Putamen (tissue), 1 donor: ENCODE measurements around the gene MMP7.
"Not testable (repeated sequence)": the region's sequence is repeated elsewhere in the genome, so short reads cannot be mapped to it uniquely, and the experiment has no call there.

Experiments
- DNase-seq: peaks from one replicate; pipeline ENCODE4 v3.0.0-alpha.2; 2016; ENCODE audit warnings: low spot score

MMP7 gene

DNA sequence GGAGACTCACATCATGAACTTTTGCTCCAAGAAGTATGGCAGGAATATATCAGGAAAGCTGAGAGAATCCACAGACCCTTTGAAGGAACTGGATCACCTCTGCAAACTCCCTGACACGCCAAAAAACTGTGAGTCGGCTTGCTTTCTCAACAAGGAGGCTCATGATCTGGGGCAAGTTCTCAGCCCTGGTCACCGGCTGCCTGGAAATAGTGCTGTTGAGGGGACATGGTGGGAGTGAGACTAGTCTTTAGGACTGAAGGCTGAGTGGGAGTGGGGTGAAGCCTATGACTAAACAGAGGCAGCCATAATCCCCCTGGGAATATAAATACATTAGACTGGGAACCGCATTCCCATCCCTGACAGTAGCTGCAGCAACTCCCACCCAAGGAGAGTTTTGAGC, 8.4 kb upstream of the MMP7 start:
- no peak for DNase-seq

DNA sequence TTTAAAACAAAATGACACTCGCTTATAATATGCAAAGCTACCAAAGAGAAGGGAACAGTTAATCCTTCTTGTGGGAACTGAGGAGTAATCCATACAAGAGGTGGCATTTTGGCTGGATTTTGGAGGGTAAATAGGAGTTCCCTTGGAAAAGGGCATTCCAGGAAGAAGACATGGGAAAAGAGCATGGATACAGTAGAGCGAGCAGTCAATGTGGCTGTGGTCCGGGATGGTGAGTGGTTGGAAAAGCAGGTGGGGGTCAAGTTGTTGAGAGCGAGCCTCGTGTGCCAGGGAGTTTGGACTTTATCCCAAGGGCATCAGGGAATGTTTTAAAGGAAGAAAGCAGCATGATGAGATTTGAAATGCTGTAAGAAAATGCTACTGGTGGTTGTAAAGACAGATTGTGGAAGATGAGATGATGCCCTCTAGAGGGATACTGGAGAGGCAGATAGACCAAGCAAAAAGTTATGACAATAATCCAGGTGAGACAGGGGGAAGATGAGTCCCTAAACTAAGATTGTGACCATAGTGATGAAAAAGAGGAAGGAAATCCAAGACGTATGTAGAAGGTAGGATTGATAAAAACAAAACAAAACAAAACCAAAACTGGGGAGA, 3.8 kb upstream of the MMP7 start:
- no peak for DNase-seq

DNA sequence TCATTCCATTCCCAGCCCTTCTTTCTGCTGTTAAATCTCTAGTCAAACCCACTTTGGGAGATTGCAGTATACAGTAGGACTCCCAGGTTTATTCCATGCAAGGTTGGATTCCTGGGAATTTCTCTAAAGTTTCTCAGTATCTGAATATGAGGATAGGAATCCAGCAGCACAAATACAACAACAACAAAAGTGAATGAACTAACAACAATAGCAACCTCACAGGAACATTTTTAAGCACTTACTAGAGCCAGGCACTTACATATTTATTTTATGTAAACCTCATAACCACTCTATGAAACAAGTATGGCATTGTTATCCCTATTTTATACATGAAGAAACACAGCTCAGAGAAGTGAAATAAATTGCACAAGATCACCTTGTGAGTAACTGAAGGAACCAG, 1.9 kb downstream of the MMP7 start:
- DNase-seq = no peak

DNA sequence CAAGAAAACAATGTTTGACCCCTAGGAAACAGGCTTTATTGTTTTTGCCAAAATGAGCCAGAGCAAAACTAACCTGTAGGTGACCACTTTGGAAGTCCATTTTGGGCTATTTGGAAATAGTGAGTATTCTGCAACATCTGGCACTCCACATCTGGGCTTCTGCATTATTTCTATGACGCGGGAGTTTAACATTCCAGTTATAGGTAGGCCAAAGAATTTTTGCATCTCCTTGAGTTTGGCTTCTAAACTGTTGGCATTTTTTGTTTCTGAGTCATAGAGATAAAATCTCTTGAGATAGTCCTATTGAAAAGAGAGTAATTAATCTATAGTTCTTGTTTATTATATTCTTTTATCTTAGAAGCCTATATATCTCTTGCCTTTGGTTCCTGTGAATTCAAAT, 2.9 kb downstream of the MMP7 start:
- DNase-seq = no peak

DNA sequence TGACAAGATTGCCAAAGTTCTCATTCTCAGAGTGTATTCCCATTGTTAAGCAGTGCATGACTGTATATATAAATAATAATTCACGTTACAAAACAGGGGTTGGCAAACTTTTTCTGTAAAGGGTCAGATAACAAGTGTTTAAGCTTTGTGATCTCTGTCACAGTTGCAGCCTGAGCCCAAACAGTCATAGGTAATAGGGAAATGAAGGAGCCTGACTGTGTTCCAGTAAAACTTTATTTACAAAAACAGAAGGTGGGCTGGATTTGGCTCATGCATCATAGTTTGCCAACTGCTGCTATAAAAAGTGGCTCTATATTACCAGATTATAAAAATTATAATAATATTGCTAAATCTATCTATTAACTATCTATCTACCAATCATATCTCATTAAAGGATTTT, 3.5 kb downstream of the MMP7 start:
- no peak for DNase-seq

DNA sequence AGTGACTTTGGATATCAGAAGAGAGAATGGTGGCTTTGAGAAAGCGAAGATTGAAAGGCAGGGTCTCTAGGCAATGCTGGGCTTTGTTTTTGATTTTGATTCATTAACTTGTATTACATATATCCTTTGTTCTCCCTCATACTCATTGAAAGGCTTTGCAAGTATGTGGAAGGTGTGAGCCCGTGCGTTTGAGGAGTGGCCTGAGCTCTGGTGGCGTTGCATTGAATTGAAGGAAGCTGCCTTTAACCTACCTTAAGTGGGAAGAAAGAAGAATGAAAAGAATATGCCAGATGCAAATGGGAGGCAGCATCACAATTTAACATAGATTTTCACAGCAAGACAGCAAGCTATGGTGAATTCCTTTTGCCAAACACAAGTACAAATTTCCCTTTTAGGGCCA, 6.7 kb downstream of the MMP7 start:
- DNase-seq = no peak

DNA sequence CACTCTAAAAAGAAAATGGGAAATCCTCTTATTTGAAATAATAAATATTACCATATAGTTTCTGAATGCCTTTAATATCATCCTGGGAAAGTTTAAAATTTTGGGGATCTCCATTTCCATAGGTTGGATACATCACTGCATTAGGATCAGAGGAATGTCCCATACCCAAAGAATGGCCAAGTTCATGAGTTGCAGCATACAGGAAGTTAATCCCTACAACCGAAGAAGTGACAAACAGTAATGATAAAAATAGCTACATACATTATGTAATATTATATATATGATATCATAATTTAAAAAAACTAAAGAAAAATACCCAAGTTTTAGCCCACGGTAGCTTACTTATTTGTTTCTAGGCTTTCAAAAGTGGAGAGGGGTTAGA, 7.4 kb downstream of the MMP7 start:
- no peak for DNase-seq

DNA sequence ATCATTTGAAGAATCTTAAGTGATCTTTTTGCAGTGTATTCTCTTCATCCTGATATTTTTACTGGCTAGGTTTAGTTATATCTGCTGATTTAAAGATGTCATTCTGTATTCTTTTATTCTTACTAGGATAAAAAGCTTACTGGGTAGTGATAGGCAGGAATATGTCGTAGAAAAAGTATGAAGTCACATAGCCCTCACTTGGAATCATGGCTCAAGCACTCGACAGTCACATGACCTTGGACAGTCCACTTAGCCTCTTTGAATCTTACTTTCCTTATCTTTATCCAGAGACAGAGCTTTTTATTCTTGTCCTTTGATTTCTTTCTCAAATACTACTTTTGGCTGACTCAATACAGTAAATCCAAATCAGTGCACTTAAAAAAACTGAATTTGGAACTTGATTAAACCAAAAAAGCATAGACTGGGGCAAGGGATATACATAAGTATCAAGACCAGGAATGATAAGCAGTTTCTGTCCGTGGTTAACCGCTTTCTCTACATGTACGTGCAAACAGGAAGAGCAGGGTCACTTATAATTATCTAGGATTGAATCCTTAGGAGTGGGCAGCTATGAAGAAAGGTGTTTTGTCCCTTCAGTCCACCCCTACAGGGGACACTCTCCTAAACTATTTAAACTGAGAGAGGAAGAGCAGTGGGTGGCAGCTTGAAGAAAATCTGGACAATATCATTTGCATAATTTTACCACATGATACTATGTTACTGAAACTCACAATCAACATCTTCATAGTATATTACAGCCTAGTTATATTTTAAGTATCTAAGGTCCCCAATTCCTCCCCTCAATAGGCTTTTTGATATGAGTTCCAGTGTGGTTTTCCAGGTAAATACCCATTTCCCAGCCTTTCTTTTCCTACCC, 8.0 kb downstream of the MMP7 start:
- no peak for DNase-seq

DNA sequence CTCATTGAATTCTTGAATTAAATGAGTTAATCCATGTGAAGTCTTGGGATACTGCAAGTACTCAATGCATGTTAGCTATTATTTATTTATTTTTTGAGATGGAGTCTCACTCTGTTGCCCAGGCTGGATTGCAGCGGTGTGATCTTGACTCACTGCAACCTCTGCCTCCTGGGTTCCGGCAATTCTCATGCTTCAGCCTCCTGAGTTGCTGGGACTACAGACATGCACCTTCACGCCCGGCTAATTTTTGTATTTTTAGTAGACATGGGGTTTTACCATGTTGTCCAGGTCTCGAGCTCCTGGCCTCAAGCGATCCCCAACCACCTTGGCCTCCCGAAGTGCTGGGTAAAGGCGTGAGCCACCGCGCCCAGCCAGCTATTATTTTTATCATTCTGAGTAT, 9.4 kb downstream of the MMP7 start:
- no peak for DNase-seq

DNA sequence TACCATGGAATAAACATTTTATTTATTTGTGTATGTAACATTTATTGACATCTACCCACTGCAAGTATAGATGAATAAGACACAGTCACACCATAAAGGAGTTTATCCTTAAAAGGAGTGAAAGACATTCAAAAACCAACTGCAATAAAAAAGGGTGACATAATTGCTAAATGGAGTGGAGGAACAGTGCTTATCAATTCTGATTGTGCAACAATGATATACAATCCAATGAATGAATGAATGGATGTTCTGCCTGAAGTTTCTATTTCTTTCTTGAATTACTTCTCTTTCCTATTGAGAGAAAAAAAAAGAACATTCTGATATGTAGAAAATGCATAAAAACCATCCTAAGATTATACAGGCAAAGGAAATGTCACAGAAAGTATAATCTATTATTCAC, 10.0 kb downstream of the MMP7 start:
- no peak for DNase-seq

DNA sequence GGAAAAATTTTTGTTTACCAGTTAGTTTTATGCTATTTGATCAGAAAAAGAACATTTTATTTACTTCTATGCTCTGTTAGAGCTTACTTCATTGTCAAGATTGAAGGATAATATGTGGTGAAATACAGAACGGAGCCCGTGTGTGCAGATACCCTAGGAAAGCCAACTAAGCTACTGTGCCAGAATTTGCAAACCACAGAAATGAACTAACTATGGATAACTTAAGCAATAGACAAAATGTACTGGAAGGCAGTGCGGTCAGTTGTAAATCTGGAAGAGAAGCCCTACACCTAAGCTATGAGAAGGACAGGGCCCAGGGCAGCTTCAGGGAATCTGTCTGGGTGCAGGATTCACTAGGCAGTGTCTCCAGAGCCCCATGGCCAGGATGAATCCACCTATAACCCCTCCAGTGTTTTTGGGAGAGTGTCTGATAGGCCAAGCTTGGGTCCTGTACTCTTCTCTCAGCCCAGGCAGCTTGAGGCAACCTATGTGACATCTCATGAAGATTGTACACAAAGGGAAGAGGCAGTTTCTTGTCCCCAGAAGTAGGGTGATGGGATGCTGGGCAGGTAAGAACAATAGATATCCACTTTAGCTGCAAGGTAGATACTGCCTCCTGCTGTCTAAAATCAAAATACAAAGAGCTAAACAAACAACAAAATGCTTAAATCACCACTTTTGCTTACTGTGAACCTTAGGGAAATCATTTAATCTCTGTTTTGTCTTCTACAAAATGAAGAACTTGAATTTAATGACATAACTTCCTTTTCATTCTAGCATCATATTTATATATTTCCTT, 12.1 kb downstream of the MMP7 start:
- no peak for DNase-seq

DNA sequence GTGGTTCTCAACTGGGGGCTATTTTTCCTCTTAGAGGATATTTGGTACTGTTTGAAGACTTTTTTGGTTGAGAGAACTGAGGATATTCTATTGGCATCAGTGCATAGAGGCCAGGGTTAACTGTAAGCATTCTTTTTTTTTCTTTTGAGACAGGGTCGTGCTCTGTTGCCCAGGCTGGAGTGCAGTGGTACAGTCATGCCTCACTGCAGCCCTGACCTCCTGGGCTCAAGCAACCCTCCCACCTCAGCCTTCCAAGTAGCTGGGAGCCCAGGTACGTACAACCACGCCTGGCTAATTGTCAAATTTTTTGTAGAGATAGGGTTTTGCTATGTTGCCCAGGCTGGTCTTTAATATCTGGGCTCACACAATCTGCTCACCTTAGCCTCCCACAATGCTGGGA, 12.9 kb downstream of the MMP7 start:
- DNase-seq = no peak

DNA sequence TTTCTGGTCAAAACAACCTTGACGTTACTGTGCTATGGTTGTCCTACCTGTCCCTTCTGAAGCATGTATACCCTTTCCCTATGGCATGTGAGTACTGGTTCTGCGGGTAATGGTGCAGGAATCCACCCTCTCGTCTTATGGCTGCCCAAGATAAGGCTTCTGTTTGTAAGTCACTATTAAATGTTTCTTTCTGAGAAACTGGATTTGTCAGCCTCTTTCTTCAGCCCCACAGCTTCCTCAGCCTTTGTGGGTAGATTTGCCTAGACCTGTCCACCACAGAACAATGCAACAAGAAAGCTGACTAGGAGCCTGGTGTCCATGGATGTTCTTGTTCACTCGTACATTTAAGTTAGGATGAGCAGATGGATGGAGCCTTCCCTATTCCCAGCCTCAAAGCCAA, 14.4 kb downstream of the MMP7 start:
- DNase-seq = no peak

DNA sequence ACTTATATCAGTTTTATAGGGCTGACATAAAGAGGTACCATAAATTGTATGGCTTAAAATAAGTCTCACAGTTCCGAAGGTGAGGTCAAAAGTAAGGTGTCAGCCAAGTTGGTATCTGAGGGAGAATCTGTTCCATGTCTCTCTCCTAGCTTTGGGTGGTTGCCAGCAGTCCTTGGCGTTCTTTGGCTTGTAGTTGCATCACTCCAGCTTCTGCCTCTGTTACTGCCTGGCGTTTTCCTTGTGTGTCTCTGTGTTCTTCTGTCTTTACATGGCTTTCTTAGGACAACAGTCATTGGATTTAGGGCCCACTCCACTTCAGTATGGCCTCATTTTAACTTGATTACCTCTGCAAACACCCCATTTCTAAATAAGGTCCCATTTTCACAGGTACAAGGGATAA, 16.7 kb downstream of the MMP7 start:
- DNase-seq = no peak

DNA sequence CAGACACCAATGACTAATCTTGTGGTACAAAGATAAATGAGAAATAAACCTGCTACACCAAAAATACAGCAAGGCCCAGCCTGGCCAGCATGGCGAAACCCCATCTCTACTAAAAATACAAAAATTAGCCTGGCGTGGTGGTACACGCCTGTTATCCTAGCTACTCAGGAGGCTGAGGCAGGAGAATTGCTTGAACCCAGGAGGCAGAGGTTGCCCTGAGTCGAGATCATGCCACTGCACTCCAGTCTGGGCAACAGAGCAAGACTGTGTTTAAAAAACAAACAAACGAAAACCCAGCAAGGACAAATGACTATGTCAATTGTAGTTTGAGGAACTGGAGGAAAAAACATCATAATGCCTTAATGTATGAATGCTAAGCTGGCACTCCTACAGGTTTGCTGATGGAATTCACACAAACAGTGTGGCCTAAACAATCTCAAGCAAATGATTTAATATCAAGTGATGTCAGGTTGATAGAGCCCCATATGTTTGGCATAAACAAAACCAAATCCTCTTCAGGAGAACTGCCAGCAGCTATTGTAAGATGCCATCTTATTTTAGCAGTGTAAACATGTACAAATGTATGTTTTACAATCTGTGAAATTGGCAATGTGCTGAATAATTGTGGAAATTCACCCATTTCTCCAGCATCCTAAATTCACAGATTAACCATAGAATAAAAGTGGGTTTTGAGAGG, 20.0 kb downstream of the MMP7 start:
- DNase-seq = no peak

DNA sequence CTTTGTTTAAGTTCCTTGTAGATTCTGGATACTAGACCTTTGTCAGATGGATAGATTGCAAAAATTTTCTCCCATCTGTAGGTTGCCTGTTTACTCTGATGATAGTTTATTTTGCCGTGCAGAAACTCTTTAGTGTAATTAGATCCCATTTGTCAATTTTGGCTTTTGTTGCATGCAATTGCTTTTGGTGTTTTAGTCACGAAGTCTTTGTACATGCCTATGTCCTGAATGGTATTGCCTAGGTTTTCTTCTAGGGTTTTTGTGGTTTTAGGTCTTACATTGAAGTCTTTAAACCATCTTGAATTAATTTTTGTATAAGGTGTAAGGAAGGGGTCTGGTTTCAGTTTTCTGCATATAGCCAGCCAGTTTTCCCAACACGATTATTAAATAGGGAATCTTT, 27.7 kb downstream of the MMP7 start:
- not testable (repeated sequence) for DNase-seq

DNA sequence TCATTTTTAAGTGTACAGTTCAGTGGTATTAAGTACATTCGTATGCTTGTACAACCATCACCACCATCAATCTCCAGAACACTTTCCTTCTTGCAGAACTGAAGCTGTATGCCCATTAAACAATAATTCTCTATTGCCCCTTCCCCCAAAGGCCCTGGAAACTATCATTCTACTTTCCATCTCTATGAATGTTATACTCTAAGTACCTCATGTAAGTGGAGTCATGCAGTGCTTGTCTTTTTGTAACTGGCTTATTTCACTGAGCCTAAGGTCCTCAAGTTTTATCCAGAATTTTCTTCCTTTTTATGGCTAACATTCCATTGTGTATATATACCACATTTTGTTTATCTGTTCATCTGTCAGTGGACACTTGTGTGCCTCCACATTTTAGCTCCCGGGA, 29.7 kb downstream of the MMP7 start:
- no peak for DNase-seq

DNA sequence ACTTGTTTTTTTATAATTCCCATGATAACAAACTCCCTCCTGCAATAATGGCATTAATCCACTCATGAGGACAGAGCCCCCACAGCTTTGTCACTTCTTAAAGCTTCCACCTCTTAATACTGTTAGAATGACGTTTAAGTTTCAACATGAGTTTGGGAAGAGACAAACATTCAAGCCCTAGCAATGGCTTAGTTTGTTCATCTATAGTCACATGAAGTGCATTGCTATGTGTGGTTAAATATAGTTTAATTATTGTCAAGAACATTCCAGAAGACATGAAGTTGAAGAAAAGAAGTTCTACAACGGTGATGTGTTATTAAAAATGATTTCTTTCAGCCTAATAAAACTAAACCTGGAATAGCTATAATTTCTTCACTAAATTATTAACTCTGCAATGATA, 30.6 kb downstream of the MMP7 start:
- DNase-seq = no peak

DNA sequence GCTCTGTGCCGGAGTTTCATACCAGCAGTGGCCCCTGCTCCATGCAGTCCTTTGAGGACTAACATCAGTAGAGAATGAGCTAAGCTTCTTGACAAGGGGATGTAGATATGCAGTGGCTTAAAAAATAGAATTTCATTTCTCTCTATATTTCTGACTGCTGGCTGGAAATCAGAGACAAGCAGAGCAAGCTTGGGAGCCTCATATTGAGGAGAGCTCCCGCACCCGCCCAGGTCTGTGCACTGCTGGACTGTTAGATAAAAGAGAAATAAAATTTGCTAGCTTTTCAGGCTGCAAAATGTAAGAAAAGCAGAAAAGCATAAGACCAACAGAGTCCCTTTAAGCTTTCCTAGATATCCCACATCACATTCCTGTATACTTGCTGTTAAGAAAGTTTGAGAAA, 31.4 kb downstream of the MMP7 start:
- DNase-seq = no peak

DNA sequence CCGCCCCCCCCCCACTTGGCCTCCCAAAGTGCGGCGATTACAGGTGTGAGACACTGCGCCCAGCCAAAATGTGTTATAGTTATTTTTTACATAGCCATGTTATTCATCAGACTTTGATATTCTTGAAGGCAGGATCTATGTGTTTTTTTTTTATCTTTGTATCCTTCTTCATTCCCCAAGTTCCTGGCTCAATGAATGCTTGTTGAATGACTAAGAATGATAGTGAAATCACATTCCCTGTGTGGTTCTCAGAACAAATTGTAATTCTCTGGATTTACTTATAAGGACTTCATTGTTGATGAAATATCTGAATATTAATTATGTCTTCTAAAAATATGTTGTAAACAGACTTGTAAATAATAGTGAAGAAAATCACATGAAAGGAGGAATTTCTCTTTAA, 33.5 kb downstream of the MMP7 start:
- no peak for DNase-seq

DNA sequence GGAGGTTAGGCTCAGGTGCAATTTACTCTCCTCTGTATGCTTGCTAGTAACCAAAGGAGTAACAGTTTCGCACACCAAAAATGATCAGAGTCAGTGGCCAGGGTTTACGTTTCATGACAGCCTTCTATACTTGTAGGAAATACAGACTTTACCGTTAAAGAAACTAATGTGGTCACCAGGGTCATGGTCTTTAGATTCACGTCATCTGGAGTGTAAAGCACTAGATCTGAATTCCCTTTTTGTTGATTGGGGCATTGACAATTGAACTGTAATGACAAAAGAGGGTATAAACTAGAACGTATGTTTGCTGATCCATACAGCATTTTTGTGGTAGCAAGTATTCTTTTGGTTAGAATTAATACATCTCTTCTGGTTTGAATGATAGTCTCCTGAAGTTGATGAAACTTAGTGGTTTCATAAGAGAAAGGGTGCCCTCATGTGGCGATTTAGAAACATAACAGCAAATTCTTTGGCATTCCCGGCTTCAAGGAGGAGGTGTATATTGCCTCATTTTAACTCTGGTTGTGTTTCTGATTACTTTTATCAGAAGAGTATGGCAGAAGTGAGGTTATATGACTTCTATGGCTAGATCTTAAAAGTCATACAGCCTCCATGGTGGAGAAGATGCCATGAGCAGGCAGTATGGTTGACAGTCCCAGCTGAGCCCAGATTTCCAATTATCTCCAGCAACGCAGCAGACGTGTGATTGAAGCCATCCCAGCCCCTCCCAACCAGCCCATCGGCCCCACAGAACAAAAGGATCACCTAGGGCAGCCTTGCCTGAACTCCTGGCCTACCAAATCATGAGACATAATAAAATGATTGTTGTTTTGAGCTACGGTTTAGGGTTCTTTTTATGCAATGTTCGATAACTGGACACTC, 35.1 kb downstream of the MMP7 start:
- DNase-seq = peak; percentile 80

DNA sequence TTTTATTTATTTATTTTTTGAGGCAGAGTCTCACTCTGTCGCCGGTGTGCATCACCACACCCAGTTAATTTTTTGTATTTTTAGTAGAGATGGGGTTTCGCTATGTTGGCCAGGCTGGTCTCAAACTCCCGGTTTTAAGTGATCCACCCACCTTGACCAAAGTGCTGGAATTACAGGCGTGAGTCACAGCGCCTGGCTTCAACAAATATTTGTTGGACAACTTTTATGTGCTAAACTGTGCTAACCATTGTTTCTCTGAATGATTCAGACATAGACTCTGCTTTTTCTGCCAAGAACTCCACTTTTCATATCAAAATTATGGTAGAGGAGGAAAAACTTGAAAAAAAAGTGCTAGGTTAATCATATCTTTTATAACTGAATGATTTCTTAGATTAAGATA, 36.3 kb downstream of the MMP7 start:
- DNase-seq = no peak
